Transverse colon (tissue), 4 donors: ENCODE measurements around the gene SLC4A8. TPM values are rescaled to one million over a fixed set of nuclear protein-coding genes. Genes with fewer than 3 reads are reported as not detected.

Experiments used
- DNase-seq: peaks from one replicate; pipeline ENCODE4 v3.0.0-alpha.2; 2019
- H3K27ac ChIP-seq, 4 donors: fragments of 200-600 bp; sonication (generic); 2 replicates each; pipeline ENCODE4 v1.5.1; 2016 to 2018; ENCODE audit warnings: inconsistent platforms in 4 of 4
- H3K27me3 ChIP-seq: fragments of 200-600 bp; sonication (generic); 2 replicates; pipeline ENCODE4 v1.5.1; 2017; ENCODE audit warnings: inconsistent platforms
- H3K36me3 ChIP-seq, 4 donors: fragments of 200-600 bp; sonication (generic); 2 replicates each; pipeline ENCODE4 v1.5.1; 2017 to 2019; ENCODE audit warnings: inconsistent platforms in 4 of 4
- H3K4me1 ChIP-seq, 4 donors: fragments of 200-600 bp; sonication (generic); 2 replicates each; pipeline ENCODE4 v1.5.1; 2017 to 2020; ENCODE audit warnings: inconsistent platforms in 4 of 4
- H3K4me3 ChIP-seq, 4 donors: fragments of 200-600 bp; sonication (generic); 1 replicate in 1 of 4; 2 replicates in 3 of 4; pipeline versions ENCODE4 v1.5.1 to v1.6.1; 2017 to 2019; ENCODE audit warnings: inconsistent platforms in 4 of 4
- H3K9me3 ChIP-seq, 2 donors: fragments of 200-600 bp; sonication (generic); 2 replicates each; pipeline ENCODE4 v1.5.1; 2017 to 2019; ENCODE audit warnings: inconsistent platforms in 2 of 2
- CTCF ChIP-seq, 5 experiments: fragments of 200-600 bp in 3 of 5; fragments of 450-650 bp in 2 of 5; sonication (generic) in 3 of 5; IDR thresholded peaks; 1 replicate in 2 of 5; 2 replicates in 3 of 5; pipeline ENCODE4 v1.5.1; 2016 to 2017; ENCODE audit warnings: antibody characterized with exemption in 5 of 5, inconsistent platforms in 3 of 5, mild to moderate bottlenecking in 2 of 5, moderate library complexity in 1 of 5
- EP300 ChIP-seq: sonication (generic); formaldehyde crosslinking; IDR thresholded peaks from one replicate; pipeline ENCODE4 v1.6.1; 2017; ENCODE audit warnings: antibody characterized with exemption, low read depth
- POLR2A ChIP-seq: fragments of 450-650 bp; IDR thresholded peaks from one replicate; pipeline ENCODE4 v1.6.1; 2016; ENCODE audit warnings: antibody characterized with exemption, mild to moderate bottlenecking, moderate library complexity
- POLR2AphosphoS5 ChIP-seq, 3 donors: sonication (generic); formaldehyde crosslinking; IDR thresholded peaks; one replicate each; pipeline ENCODE4 v1.6.1; 2016; ENCODE audit warnings: antibody characterized with exemption in 3 of 3
- WGBS, 2 donors: methylation state at CpG; one replicate each; pipeline ENCODE4 v1.1.5; 2018; ENCODE audit warnings: low coverage in 1 of 2; 5-methylcytosine and 5-hydroxymethylcytosine counted together
- in situ Hi-C, 4 donors: fragments of 200-750 bp; cut with MboI; loops; one replicate each; pipeline versions ENCODE4 v1.15.0 to v1.15.1; 2017; ENCODE audit warnings: low sequenced_read_pairs in 3 of 4, low pct_ligation_motif_present in 1 of 4, low pct_unique_long_range_greater_than_20kb in 1 of 4
- intact Hi-C: fragments of 100-400 bp; cut with DNase I; formaldehyde crosslinking; loops from one replicate; pipeline ENCODE4 v1.15.1; 2023; ENCODE audit warnings: low total_unique reads
- total RNA-seq, 4 donors: library from RNA; depleted of rRNA; stranded (reverse); fragments of >200 nt; gene quantifications; one replicate each; pipeline ENCODE4 v1.1.0, GENCODE V29; 2016

SLC4A8 gene
- total RNA-seq, 4 donors from 2014 or later, result 0.64 to 2.2 (median 1.1) TPM; not detected in 1

GRCh38 chr12:51401020-51401419 lies 23.6 kb upstream of the SLC4A8 start:
- 65 to 67% methylated on average over 9 to 14 of the region's 14 CpGs for WGBS, 2 donors
- DNase-seq, result no peak
- Histone ChIP-seq H3K4me3 (no peak overlapping the region), H3K27ac (no peak overlapping the region), H3K36me3 (no peaks in the 10 kb centered on the region), H3K9me3 (no peaks in the 10 kb centered on the region), H3K4me1 (peaks cover 0 to 50% (median 21%) of the 10 kb centered on the region in 4 donors), H3K27me3 (peaks cover 3% of the 10 kb centered on the region)
- in situ Hi-C loops, result no loop called here
- intact Hi-C loops, result no loop called here
- no peak for TF ChIP-seq EP300
- TF ChIP-seq POLR2A, result no peak
- TF ChIP-seq CTCF (IDR thresholded peaks at IDR 0.05), result no peak
- no peak for TF ChIP-seq POLR2AphosphoS5 (IDR thresholded peaks at IDR 0.05)

- H3K27ac ChIP-seq, result no peak overlapping the region
- DNase-seq, result no peak
- peaks cover 0 to 53% (median 23%) of the 10 kb centered on the region in 4 donors for H3K4me1 ChIP-seq
- TF ChIP-seq CTCF (IDR thresholded peaks at IDR 0.05) (no peak), POLR2AphosphoS5 (IDR thresholded peaks at IDR 0.05) (no peak), EP300 (no peak), POLR2A (no peak)
- H3K9me3 ChIP-seq, result no peaks in the 10 kb centered on the region
- 78 to 91% methylated on average over 9 to 13 of the region's 13 CpGs for WGBS, 2 donors
- intact Hi-C loops (no loop called here), in situ Hi-C loops (no loop called here)
- peaks cover 3% of the 10 kb centered on the region for H3K27me3 ChIP-seq
- H3K4me3 ChIP-seq, result no peak overlapping the region
- no peaks in the 10 kb centered on the region for H3K36me3 ChIP-seq
Measured at GRCh38 chr12:51401486-51401885, 23.1 kb upstream of the SLC4A8 start.

GRCh38 chr12:51401900-51402299 lies 22.7 kb upstream of the SLC4A8 start:
- Histone ChIP-seq H3K36me3 (no peaks in the 10 kb centered on the region), H3K4me1 (peaks cover 0 to 57% (median 26%) of the 10 kb centered on the region in 4 donors), H3K27ac (no peak overlapping the region), H3K9me3 (no peaks in the 10 kb centered on the region), H3K4me3 (no peak overlapping the region), H3K27me3 (peaks cover 3% of the 10 kb centered on the region)
- TF ChIP-seq EP300 (no peak), CTCF (IDR thresholded peaks at IDR 0.05) (no peak), POLR2AphosphoS5 (IDR thresholded peaks at IDR 0.05) (no peak), POLR2A (no peak)
- intact Hi-C loops, result no loop called here
- 0% methylated on average over 1 of the region's 1 CpG; no CpG with 5 or more reads in 1 of the 2 donors for WGBS, 2 donors
- in situ Hi-C loops, result no loop called here
- no peak for DNase-seq

GRCh38 chr12:51403159-51403558 lies 21.5 kb upstream of the SLC4A8 start:
- in situ Hi-C loops, result no loop called here
- 74% methylated on average over 6 of the region's 6 CpGs; no CpG with 5 or more reads in 1 of the 2 donors for WGBS, 2 donors
- H3K9me3 ChIP-seq, result no peaks in the 10 kb centered on the region
- H3K27me3 ChIP-seq, result peaks cover 3% of the 10 kb centered on the region
- TF ChIP-seq POLR2A, result no peak
- no peak overlapping the region for H3K27ac ChIP-seq
- H3K4me3 ChIP-seq, result no peak overlapping the region
- no peaks in the 10 kb centered on the region for H3K36me3 ChIP-seq
- H3K4me1 ChIP-seq, result peaks cover 0 to 56% (median 25%) of the 10 kb centered on the region in 4 donors
- no peak for DNase-seq
- intact Hi-C loops, result no loop called here

GRCh38 chr12:51403681-51404136 lies 20.9 kb upstream of the SLC4A8 start:
- Histone ChIP-seq H3K4me3 (no peak overlapping the region), H3K36me3 (no peaks in the 10 kb centered on the region), H3K4me1 (peaks cover 0 to 51% (median 23%) of the 10 kb centered on the region in 4 donors), H3K27me3 (peaks cover 3% of the 10 kb centered on the region), H3K9me3 (no peaks in the 10 kb centered on the region), H3K27ac (no peak overlapping the region)
- intact Hi-C loops (no loop called here), in situ Hi-C loops (no loop called here)
- WGBS, 2 donors, result 61% methylated on average over 4 of the region's 4 CpGs; no CpG with 5 or more reads in 1 of the 2 donors
- TF ChIP-seq POLR2AphosphoS5 (IDR thresholded peaks at IDR 0.05) (no peak), EP300 (no peak), CTCF (IDR thresholded peaks at IDR 0.05) (no peak), POLR2A (no peak)
- no peak for DNase-seq
